ENCODE measurements around the gene TMEM235.
A peak's percentile ranks its signal among the peaks of the same experiment; 100 is the strongest.

Gene TMEM235

GRCh38 chr17:78289802-78290363, 58.5 kb downstream of the TMEM235 start (continued):
- TF ChIP-seq ZNF518A (tag by site-specific recombination; conservative IDR thresholded peaks at IDR 0.05; ENCODE audit: low read depth), result no peak
- TF ChIP-seq KLF8 (tag by site-specific recombination; IDR thresholded peaks at IDR 0.05), result peak; percentile 39; the same call in 1 of the 2 replicates
- TF ChIP-seq ZSCAN4 (tag by site-specific recombination; IDR thresholded peaks at IDR 0.05), result peak; percentile 100
- no peak for TF ChIP-seq ZNF366 (tag by site-specific recombination; conservative IDR thresholded peaks at IDR 0.05)
- TF ChIP-seq INSM2 (tag by site-specific recombination; IDR thresholded peaks at IDR 0.05), result no peak; the same call in none of the 2 replicates
- no peak for TF ChIP-seq ZXDB (tag by site-specific recombination; IDR thresholded peaks at IDR 0.05)
- TF ChIP-seq ZSCAN18 (tag by site-specific recombination; IDR thresholded peaks at IDR 0.05), result peak; percentile 82; the same call in 1 of the 2 replicates
- no peak for TF ChIP-seq ZNF274 (IDR thresholded peaks at IDR 0.05; ENCODE audit: low read length)
- peak; percentile 30; the same call in 1 of the 2 replicates for TF ChIP-seq ZNF274 (tag by site-specific recombination; IDR thresholded peaks at IDR 0.05; ENCODE audit: borderline replicate concordance)
- no peak for TF ChIP-seq ZSCAN30 (tag by site-specific recombination; IDR thresholded peaks at IDR 0.05)
- TF ChIP-seq ZNF239 (tag by site-specific recombination; IDR thresholded peaks at IDR 0.05), result peak; percentile 90; the same call in 1 of the 2 replicates
- no peak for TF ChIP-seq PBX3 (CRISPR knock-in tag; IDR thresholded peaks at IDR 0.05)
- no peak for TF ChIP-seq PRDM6 (tag by site-specific recombination; IDR thresholded peaks at IDR 0.05)
- no peak for TF ChIP-seq ZBTB6 (tag by site-specific recombination; IDR thresholded peaks at IDR 0.05)
- TF ChIP-seq ZNF501 (tag by site-specific recombination; IDR thresholded peaks at IDR 0.05), result peak; percentile 52; the same call in 1 of the 2 replicates
- TF ChIP-seq ZFP37 (tag by site-specific recombination; IDR thresholded peaks at IDR 0.05), result peak; percentile 89
- peak; percentile 61 for TF ChIP-seq ZFHX2 (tag by site-specific recombination; conservative IDR thresholded peaks at IDR 0.05)
- TF ChIP-seq ZNF362 (tag by site-specific recombination; IDR thresholded peaks at IDR 0.05), result no peak
- no peak for TF ChIP-seq ZNF555 (tag by site-specific recombination; conservative IDR thresholded peaks at IDR 0.05)
- no peak for TF ChIP-seq TSHZ1 (tag by site-specific recombination; IDR thresholded peaks at IDR 0.05; ENCODE audit: borderline replicate concordance)

Measured in HEK293 (cell line).